Nucleus accumbens (tissue), 56 donors: ENCODE results near the gene IDUA.

ENCODE experiments used
- DNase-seq, 56 donors: peaks; one replicate each; lab custom pipeline; 2025; lab: John Stamatoyannopoulos, UW

Gene IDUA

GRCh38 chr4:1027219-1027914, 40.5 kb downstream of the IDUA start:
- DNase-seq = no peak

GRCh38 chr4:1027915-1028238, 41.0 kb downstream of the IDUA start:
- DNase-seq = no peak

- DNase-seq = no peak
Observed at GRCh38 chr4:1028574-1029220, 41.9 kb downstream of the IDUA start.

GRCh38 chr4:1029529-1029928, 42.7 kb downstream of the IDUA start:
- no peak for DNase-seq

GRCh38 chr4:1030031-1030430, 43.2 kb downstream of the IDUA start:
- no peak for DNase-seq

GRCh38 chr4:1030559-1030958, 43.7 kb downstream of the IDUA start:
- no peak for DNase-seq

- DNase-seq = no peak
Observed at GRCh38 chr4:1031346-1031745, 44.5 kb downstream of the IDUA start.

GRCh38 chr4:1031956-1032795, 45.3 kb downstream of the IDUA start:
- no peak for DNase-seq

GRCh38 chr4:1032861-1033260, 46.0 kb downstream of the IDUA start:
- DNase-seq = no peak

GRCh38 chr4:1033840-1034551, 47.2 kb downstream of the IDUA start:
- DNase-seq = peak in 47 of 56 donors; percentile 14 to 79 (median 46)

GRCh38 chr4:1035510-1035909, 48.7 kb downstream of the IDUA start:
- peak; percentile 36 to 95 (median 86) for DNase-seq

GRCh38 chr4:1036095-1036494, 49.3 kb downstream of the IDUA start:
- peak in 1 of 56 donors; percentile 34 for DNase-seq

- no peak for DNase-seq
Observed at GRCh38 chr4:1036976-1037810, 50.3 kb downstream of the IDUA start.

- no peak for DNase-seq
Observed at GRCh38 chr4:1038948-1039492, 52.2 kb downstream of the IDUA start.

GRCh38 chr4:1039493-1040343, 52.9 kb downstream of the IDUA start:
- peak in 1 of 56 donors; percentile 29 for DNase-seq

GRCh38 chr4:1040344-1041146, 53.7 kb downstream of the IDUA start:
- no peak for DNase-seq

- peak in 1 of 56 donors; percentile 48 for DNase-seq
Observed at GRCh38 chr4:1041147-1041935, 54.5 kb downstream of the IDUA start.
